GM19351 (cell line): ENCODE measurements around the gene CRNKL1.
"Not testable (repeated sequence)": the region's sequence is repeated elsewhere in the genome, so short reads cannot be mapped to it uniquely, and the experiment has no call there.

Experiments
- ATAC-seq: cut with Tn5 transposase; IDR thresholded peaks from one replicate; pipeline ENCODE4 v1.9.1; 2021; ENCODE audit warnings: mild to moderate bottlenecking, moderate library complexity; ENCODE audit not compliant: unreplicated experiment

Gene CRNKL1

DNA sequence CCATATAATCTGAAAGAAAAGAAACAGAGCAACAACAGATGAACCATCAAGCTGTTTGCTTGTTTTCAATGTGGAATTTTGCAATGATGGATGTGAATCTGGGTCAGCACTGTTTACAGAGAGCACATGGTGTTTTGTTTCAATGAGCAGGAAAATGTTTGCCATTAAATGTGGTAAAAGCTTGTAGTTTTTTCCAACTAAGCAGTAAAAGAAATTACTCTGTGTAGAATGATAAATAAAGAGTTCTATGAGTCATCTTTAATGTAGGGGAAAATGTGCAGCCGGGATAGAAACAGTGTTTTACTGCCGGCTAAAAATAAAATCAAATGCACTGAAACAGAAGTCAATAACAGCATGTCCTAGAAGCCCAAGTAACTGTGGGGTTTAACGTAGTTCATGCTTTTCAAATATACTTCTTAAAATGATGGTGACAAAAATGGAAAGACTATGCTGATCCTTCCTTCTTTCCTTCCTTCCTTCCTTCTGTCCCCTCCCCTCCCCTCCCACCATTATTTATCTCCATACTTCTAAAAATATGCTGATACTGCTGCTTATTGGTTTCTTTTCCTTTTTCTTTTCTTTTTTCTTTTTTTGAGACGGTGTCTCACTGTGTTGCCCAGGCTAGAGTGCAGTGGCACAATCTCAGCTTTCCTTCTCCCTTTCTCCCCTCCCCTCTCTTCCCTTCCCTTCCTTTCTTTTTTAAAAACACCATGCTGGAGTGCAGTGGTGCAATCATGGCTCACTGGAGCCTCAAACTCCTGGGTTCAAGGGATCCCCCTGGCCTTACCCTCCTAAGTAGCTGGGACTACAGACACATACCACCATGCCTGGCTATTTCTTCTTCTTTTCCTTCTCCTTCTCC lies 41.4 kb downstream of the CRNKL1 start:
- ATAC-seq = no peak

DNA sequence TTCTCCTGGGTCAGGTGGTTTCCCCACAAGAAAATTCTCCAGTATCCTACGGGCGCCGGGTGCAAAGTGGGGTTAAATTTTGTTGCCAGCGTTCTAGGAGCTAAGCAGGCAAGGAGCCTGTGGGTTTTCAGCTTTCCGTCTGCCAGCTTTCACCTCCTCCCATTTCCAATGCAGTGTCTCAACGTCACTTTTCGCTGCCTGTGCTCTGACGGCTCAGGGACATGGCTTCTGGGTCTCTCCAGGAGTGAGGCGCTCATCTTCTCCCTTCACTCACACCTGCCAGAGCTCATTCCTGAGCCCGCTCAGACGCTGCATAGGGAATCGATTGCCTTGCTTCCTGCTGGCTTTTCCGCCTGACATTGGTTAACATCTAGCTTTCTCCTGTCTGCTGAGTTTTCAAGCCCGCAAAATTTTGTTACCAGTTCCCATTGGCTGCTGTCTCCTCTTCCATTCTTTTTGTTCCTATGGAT lies 42.4 kb downstream of the CRNKL1 start:
- no peak for ATAC-seq

DNA sequence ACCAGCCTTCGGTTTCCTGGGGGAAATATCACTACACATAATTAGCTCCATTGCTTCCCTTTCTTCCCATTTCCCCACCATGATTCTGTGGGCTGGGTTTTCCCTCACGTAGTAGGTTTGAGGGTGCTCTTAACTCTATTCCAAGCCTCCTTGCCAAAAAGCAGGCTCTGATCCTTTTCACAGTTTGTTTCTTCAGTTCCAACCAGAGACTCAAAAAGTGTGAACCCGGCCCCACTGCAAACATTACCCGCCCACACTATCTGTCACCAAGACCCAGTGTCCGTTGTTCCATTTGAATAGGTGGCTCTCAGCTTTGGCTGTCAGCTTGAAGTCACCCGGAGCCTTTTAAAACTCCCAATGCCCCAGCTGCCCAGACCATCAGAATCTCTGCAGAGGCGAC lies 46.9 kb downstream of the CRNKL1 start:
- no peak for ATAC-seq

DNA sequence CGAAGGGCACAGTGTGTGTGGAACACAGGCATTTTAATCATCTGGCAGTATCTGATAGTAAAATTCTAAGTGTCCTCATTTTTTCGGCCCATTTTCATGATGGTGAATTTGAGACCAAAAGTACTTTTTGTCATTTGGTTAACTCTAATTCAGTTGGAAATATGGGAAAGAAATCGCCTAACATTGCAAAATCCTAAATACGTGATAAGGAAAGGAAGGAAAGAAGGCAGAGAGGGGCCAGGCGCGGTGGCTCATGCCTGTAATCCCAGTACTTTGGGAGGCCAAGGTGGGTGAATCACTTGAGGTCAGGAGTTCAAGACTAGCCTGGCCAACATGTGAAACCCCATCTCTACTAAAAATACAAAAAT lies 48.3 kb downstream of the CRNKL1 start:
- not testable (repeated sequence) for ATAC-seq

DNA sequence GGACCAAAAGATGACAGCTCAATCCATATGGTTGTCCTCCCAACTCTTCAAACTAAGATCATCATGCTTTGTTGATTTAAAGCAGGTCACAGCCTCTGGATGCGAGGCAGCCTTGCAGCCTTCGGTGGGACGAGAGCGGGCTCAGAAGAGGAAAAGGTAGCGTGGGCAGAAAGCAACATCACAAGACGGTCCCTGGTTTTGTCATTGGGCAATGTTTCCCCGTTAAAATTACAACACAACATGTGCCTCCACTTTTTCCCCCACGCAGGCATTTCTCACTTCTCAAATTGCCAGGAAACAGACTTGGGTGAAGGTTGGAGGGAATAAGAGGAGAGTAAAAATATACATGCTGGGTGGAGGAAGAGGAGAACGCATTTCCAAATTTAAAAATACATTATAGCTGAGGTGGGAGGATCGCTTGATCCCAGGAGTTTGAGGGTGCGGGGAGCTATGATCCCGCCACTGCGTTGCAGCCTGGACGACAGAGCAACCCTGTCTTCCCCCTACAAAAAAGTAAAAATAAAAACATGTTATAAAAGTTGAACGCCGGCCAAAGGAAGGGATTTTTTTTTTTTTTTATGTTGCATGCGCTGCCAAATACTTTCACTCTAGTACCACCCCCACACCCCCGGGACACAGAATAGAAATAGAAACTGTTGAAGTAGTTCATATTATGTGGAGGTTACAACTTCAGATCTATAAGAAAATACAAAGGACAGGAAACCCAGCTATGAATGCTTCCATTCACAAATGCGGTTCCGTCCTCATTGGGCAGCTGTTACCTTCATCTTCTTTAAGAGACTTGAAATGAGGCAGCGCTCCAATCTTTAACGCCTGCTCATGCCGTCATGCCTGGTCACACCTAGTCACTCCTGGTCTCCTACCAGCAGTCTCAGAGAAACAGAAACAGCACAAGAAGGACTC lies 49.0 kb downstream of the CRNKL1 start:
- no peak for ATAC-seq

DNA sequence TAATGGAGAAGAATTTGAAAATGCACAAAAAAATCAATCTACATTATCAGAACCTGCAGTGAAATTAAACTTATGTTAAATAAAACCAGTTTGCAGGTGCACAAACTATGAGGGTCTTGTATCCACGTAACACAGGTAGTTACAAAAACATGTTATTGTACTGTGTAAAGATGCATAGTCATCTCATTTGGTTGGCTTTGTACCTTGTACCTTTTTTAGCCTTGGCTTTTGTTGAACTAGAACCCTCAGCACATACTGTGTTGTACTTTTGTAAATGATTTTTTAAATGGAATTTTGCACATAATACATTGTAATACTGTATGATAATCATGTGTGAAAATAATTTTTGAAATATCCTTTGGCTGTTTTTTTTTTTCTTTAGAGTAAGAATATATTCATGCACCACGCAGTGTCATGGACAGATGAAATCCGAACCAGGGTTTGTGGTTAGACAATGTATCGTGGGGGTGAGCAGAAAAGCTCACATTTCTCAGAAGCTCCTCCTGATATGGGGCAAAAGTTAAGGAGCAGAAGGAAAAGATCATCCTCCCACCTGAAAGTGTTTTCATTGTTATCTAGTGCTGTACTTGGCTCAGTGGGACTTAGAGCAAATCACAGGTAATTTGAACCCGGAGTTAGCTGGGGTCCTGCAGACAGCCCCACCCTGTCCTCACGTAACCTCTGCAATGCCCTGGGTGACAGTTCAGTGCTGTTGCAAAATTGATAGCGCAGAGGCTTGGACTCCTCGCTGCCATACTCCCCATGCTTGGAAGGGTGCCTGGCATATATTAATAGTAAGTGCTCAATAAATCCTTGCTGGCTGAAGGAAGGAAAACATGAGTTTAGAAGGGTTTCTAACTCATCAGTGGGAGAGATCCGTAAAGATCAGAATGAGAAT lies 49.9 kb downstream of the CRNKL1 start:
- ATAC-seq = no peak

DNA sequence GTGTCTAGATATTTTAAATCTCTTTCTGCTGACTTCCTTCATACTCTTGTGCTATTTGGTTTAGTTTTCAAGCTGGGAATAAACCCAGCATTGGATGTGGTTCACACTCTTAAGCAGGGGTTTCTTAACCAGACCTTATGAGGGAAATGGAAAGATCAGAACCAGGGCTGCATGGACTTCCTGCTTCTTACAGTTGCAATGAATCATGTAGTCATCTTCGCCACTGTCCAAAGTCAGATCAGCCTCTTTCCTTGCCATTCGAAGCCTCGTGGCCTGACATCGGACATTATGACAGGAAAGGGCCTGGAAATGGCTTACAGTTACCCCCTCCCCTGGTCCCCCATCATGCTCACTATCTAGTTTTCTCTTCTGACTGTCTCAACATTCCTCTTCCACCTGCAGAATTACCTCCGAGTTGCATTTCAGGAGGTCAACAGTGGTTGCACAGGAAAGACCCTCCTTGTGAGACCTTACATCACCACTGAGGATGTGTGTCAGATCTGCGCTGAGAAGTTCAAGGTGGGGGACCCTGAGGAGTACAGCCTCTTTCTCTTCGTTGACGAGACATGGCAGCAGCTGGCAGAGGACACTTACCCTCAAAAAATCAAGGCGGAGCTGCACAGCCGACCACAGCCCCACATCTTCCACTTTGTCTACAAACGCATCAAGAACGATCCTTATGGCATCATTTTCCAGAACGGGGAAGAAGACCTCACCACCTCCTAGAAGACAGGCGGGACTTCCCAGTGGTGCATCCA lies 51.9 kb downstream of the CRNKL1 start:
- no peak for ATAC-seq

DNA sequence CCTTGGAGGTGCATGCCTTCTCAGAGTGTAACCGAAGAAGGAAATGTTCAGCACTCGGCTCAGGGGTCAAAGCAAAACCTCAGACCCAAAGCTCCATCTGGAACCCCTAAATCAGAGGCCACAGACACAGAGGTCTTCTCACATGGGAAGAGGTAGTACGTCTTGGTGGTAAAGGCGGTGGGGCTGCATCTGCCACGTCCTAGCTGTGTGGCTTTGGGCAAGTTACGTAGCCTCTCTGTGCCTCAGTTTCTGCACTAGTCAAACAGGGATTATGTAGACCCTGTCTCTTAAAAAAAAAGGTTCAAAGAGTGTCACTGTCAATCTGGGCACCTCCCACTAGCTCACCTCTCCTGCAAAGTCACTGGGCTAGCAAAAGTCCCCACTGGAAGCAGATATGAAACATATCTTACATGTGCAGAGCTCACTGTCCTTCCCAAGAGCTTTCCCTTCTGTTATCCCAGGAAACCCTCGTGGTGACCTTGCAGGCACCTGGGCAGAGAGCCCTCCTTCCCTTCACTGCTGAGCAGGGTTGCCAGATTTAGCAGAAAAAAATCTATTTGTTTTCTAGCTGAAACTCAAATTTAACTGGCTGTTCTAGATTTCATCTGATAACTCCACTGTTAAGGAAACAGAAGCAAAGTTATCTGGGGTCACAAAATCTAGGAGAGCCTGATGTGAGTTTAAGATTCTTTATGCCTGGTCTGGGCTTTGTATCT lies 53.1 kb downstream of the CRNKL1 start:
- no peak for ATAC-seq

DNA sequence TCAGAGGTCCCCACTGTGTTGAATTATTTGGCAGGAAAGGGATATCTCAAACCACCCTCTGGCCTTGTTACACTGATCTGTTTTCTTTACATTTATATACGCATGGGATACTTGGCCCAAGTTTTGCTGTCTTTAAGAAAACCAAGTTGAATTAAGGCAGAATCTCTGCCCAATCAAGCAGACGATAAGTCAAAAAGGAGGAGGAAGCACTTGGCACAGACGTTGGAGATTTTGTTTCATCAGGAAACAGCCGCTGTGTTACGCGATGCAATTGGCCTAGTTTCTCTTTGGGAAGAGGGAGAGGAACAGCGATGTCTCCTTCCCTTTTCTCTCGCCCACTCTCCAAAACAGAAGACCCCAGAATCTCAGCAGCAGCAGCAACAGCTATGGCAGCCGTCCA lies 55.3 kb downstream of the CRNKL1 start:
- no peak for ATAC-seq

DNA sequence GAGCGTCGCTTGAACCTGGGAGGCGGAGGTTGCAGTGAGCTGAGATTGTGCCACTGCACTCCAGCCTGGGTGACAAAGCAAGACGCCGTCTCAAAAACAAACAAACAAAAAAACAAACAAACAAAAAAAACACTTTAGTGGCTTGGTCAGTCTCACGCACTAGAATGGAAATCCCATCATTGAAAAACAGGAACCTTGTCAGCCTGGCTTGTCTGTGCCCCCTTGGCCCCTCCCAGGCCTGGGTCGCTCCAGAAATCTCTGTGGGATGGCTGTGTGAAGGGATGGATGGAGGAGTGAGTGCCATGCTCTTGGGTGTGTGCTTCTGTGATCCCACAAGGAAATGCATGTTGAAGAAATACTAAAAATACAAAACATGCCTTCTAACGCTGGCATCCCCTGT lies 56.0 kb downstream of the CRNKL1 start:
- no peak for ATAC-seq

DNA sequence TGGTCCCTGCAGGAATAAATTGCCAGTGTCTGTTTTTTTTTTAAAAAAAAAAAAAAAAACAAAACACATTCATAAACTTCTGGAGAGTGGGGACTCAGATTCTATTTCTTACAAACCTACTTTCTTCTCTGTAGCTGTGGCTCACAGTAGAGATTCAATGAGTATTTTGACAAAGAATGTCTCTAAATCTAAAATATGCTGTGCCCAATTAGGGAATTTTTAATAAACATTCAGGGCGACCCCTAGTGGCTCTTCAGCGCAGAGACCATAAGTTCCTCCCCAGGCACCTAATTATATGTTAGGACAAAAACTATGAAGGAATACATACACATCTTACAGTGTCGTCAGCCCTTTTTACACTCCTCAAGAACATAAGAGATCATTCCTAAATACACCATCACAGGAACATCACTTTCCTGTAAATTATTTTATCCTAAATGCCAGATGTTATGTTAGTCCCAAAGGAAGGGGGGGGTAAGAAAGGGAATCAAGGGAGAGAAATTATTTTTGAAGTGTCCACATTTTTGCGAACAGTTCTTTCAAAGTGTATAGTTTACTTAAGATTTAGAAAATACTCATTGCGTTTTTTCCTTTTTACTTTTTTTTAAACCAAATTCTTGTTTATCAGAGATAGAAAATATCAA lies 56.9 kb downstream of the CRNKL1 start:
- no peak for ATAC-seq

DNA sequence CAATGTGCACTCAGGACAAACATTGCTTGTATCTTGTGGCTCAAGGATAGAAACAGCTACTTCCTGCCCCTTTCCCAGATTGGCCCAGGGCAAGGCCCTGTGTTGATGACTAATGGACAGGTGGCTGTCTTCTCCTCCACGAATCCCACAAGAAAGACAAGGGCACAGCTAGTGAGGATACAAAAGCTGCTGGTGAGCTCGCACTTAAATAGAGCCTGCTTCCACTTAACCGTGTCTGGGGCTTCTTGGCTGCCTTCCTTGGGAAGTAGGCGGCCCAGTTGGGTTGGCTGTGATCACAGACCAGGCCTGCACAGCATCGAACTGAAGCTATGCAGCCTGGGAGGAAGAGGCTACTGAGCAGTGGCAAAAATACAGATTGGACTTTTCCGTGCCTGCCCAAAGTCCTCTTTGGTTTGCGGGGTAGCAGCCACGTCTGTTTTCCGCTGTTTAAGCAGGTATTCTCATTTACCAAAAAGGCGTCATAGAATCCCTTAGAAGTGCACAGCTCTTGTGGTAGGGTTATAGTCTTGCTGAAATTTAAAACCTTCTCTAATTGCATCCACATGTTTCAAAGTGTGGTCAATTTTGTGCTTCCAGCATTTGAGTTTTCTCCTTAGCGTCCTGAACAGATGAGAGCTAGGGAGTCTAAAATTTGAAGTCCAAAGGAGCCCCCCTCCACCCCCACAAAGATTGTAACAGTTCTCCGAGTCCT lies 58.2 kb downstream of the CRNKL1 start:
- ATAC-seq = no peak

DNA sequence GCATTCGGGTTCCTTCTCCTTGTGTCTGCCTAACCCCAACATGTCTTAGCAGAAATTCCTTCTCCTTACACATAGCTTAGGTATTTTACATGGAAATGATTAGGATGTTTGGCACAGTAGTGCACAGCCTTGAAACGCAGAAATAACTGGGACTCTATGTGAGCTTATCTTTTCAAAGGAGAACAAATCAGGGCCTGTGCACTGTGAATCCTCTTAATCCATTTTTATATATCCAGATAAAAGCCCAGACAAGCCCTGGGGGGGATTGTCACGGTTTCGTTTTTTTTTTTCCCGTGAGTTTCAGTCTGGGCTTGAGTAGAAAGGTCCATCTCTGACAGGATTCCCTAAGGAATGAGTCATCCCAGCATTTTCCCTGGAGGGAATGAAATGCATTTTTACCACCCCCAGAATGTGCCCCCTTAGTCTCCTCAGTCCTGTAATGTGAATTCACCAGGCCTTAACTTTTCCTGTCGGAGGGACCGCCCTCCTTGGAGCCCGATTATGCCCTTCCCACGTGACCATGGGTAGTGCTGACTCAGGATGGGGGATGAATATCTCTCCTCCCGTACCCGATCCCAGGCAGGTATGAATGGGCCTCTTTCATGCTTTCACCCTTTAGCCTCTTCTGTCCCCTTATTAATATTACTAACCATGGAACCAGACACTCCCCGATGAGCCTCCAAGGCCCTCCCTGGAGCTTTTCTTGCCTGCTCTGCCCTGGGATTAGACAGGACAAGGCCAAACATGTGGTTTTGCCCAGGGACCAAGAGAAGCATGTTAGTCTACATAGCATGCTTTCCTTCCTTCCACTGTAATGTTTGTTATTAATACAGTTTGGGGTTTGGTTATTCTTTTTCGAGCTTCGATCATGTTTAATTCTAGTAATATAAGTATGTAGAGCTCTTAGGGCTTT lies 59.0 kb downstream of the CRNKL1 start:
- ATAC-seq = no peak

DNA sequence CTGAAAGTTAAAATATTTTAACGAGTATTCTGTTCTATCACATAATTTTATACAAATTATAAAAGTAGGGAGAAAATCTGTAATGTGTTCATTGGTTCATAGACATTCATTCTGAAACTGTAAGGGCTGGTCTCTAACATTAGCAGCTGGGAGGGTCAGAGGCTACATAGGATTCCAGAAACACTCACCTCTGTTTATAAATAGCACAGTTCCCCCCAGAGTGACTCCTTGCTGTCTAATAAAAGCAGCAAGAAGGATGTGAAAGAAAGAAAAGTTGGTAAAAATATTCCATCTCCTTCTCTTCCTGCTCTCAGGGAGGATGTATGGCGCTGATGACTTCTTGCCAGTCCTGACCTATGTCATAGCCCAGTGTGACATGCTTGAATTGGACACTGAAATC lies 60.4 kb downstream of the CRNKL1 start:
- ATAC-seq = no peak

DNA sequence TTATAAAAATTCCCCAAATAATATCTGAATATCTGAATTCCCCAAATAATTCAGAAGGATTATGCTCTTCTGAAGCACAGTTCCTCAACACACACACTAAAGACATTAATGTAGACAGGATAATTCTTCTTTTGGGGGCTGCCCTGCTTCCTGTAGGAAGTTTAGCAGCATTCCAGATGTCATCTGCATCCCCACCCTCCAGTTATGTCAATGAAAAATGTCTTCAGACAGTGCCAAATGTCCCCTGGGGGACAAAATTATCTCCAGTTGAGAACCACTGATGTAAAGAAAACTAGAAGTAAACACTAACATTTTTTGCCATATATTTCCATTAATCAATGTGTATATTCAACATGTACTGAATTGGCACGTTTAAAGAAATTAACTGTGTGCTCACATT lies 61.0 kb downstream of the CRNKL1 start:
- no peak for ATAC-seq

DNA sequence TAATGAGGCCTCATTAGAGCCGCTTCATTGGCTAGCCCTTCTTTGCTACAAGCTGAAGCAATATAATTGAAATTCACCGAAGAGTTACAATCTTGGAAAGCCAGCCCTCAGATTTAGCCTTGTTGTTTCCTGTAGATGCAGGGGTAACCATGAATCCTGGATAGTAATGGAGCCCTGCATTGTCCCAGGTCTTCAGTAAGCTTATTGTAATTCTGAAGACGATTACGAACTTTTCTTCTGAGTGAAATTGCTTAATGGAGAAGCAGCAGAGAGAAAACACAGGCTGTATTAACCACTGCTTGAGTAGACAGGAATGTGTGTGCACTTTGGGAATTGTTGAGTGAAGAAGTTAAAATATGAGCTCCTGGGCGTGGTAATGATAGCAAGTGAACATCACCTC lies 61.4 kb downstream of the CRNKL1 start:
- no peak for ATAC-seq

DNA sequence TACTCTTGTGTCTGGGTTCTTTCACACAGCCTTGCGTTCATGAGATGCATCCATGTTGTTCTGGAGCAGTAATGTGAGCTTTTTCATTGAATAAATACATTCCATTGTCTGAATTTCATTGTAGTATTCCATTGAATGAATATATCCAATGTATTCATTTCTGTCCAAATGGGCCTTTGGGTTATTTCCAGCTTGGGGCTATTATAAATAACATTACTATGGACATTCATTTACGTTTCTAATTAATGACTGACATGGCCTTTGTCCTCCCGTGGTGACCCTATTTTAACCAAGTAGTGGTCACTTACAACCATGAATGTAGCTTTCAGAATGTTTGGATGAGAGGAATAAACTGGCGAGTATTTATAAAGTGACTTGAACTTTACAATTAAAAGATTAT lies 65.2 kb downstream of the CRNKL1 start:
- ATAC-seq = no peak
